NOMO-1 (cell line): ENCODE measurements around the gene ACTL6B.
"Not testable (repeated sequence)": the region's sequence is repeated elsewhere in the genome, so short reads cannot be mapped to it uniquely, and the experiment has no call there.

Experiments
- DNase-seq, 2 experiments: peaks; one replicate each; lab custom pipeline; 2025; ENCODE audit not compliant: unreplicated experiment in 2 of 2; lab: John Stamatoyannopoulos, UW

Gene ACTL6B

GRCh38 chr7:100655908-100656674 lies at the start of gene ACTL6B:
Gene ACTL6B (minus strand): TSS chr7:100656448. CDS start chr7:100656354, 94 bp downstream.
- no peak for DNase-seq

GRCh38 chr7:100705320-100705752 lies 49.1 kb upstream of the ACTL6B start:
- peak; percentile 80 to 84 for DNase-seq

GRCh38 chr7:100701089-100701488 lies 44.8 kb upstream of the ACTL6B start:
- not testable (repeated sequence) for DNase-seq

DNA sequence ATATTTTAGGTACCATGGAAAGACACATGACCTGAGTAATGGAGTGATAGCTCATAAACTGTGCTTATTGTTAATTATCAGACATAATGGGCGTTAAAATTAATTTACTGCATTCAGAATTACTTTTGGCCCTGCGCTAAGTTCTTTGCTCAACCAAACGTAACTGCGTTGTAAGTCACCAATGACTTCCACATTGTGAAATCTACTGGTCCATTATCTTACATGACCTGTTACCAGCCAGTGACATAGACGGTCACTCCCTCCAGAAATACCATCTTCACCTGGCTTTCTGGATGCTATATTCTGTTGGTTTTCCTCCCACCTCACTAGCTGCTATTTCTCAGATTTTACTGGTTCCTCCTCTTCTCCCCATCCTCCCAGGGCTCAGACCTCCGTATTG lies 42.8 kb upstream of the ACTL6B start:
- peak in 1 of 2 experiments; percentile 27 for DNase-seq

GRCh38 chr7:100696123-100696521 lies 39.9 kb upstream of the ACTL6B start:
- DNase-seq = no peak

- peak; percentile 70 to 80 for DNase-seq
Observed at GRCh38 chr7:100694098-100694745, 38.0 kb upstream of the ACTL6B start, which contains the start of gene GIGYF1. Gene GIGYF1 (minus strand): TSS chr7:100694250. CDS start chr7:100688238, 6,012 bp downstream.

GRCh38 chr7:100693312-100694097 lies 37.3 kb upstream of the ACTL6B start:
- DNase-seq = no peak

DNA sequence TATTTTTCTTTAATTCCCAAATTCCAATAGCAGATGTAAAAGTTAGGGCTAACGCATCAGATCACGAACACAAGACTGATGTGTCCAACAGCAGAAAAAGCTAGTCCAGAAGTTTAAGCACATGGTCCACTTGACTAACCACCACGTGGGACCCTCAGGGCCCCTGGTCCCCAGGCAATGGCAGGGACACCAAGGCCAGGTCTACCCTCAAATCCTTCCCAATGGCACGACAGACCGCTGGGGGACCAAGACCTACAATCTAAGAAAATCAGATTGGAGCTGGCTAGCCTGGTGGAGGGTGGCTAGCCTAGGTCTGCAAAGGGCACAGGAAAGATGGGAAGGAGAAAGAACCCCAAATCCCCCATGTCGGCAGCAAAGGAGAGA lies 36.3 kb upstream of the ACTL6B start:
- DNase-seq = no peak

DNA sequence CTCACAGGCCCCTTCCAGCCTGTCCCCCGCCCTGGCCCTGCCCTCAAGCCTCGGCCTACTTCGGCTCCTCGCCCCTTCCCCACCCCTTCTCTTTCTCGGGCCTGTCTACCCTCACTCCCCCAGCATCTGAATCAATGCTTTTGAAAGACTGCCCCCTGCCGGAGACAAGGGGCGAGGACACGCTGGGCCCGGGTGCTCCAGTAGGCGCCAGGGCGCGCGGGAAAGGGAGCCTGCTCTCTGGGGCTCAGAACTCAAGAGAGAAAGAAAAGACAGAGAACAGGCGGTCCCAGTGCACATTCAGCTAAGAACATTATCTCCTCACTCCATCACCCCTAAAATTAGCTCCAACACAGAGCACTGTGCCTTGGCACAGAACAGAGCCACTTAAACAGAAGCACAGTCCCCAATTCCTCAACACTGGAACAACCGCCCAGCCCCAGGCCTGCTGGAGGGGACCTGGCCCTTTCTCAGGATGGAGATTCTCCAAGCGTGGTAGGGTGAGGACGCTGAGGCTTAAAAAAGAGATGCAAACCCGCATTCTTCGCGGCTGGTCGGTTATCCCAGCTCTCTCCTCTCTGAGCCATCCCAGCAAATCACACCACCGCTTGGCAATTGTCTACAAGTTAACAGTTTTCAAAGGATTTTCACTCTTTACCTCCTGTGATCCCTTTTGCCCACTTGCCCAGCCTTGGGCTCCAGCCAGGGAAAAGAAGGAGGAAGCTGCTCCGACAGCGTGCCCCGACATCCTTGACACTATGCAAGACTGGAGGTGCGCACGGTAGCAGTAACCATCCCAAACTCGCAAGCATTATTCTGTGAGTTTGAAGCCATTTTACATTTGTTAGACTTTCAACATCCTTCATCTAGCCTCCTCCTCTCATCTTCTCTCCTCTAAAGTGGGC lies 35.7 kb upstream of the ACTL6B start:
- DNase-seq = peak; percentile 60 to 64

GRCh38 chr7:100689230-100690135 lies 33.2 kb upstream of the ACTL6B start:
- DNase-seq = no peak

GRCh38 chr7:100688326-100688860 lies 32.1 kb upstream of the ACTL6B start:
- no peak for DNase-seq

DNA sequence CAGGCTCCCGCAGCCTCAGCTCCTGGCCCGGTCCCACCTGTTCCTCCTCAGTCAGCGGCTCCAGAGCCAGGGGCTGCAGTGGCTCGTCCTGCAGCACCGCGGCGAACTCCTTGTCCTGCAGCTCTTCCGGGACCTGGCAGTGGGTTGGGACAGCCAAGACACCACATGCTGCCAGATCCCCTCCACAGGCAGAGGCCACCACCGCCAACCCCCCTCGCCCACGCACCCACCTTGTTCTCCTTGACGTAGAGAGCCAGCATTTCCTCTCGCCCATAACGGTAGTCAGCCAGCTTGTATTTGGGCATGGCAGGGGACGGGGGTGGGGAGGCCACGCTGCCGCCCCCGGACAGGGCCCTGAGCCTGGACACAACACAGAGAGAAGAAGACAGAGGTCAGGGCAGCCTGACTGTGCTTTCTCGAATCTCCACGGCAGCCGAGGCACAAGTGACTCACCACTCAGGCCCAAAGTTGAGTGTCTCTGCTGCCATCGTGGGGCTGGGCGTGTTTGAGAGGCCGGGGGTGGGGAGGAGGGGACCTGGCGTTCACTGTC lies 31.6 kb upstream of the ACTL6B start:
- DNase-seq = no peak

DNA sequence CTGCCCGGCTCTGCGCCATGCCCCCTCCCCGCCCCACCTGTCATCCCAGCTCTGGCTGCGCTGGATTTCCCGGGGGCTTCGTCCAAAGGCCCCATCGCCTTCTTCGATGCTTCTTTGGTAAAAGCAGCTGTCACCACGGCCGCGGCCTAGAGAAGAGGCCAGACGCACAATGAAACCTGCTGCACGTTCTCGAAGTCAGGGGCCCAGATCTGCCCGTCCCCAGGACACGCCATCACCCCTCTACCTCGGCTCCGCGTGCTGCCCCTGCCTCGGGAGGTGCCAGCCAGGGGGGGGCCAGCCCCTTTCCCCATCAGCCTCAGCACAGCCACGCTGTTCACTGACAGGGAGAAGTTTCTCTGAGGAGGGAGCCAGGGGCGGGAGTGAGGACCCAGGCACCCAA lies 31.0 kb upstream of the ACTL6B start:
- no peak for DNase-seq

DNA sequence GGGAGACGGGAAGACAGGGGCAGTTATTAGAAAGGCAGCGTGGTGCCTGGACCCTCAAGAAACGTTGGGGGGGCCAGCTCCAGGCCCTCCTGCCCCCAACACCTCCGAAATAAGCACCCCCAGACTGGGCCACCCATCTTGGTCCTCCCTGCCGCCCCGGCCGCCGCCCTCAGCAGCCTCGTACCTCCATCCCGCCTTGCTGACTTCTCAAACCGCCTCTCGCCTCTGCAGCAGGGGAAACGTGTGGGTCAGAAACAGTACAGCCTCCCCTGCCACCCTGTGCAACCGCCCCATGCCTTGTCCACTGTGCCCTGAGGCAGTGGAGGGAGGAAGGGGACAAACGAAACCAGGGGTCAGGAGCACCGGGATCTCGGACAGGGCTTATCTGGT lies 30.6 kb upstream of the ACTL6B start:
- no peak for DNase-seq

GRCh38 chr7:100686201-100686821 lies 30.1 kb upstream of the ACTL6B start:
- DNase-seq = no peak

- no peak for DNase-seq
Observed at GRCh38 chr7:100685631-100686145, 29.4 kb upstream of the ACTL6B start.

DNA sequence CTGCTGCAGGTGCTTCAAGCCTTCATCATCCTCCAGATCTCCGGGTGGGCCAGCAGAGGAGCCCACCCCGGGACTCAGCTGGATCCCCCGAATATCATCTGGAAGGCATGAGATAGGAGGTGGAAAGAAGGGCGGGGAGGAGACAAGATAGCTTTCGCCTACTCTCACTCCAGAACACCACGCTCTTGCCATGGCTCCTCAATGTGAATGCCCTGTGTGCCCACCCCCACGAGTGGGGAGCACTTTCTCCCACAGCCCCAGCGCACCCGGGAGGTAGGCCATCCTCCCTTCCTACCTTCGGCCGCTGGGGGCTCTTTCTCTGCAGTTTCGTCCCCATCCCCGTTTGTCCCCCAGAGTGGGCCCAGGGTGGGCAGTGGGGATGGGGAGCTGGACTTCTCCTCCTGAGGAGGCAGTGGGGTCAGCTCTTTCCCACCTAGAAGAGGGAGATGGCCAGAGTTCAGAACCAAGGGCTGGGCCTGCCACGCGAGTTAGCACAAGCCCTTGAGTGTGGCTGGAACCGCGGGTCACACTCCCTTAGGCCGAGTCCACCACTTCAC lies 28.9 kb upstream of the ACTL6B start:
- DNase-seq = no peak

DNA sequence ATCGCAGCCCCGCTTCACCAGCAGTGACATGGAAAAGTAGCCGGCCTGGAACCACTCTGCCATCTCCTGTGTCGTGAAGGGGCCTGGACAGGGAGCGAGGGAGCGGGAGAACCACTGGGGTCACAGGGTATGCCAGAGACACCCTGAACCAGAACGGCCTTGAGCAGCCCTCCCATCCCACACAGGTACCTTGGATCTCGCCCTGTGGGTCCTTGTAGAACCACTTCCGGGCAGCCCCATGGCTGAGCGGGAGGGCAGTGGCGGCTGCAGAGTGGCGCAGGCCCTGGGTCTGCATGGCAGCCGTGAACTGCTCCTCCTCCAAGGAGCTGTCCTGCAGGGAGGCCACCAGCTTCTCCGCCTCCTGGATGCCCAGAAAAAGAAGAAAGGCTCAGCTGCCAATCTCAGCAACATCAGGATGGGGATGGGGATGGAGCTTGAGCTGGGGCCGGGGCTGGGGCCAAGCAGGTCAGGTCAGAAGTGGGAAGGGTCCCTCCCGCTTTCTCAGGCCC lies 28.3 kb upstream of the ACTL6B start:
- DNase-seq = no peak
